Fibroblast of lung (primary cell): Measurements from ENCODE around the gene SLC22A23. TPM values are rescaled to one million over a fixed set of nuclear protein-coding genes. Genes with fewer than 3 reads are reported as not detected.

Source experiments
- DNase-seq, 2 donors: peaks; one replicate each; pipeline versions ENCODE4 v3.0.0 to v3.0.0-alpha.2; 2010; ENCODE audit warnings: low read depth in 2 of 2
- H2AFZ ChIP-seq: 2 replicates; pipeline ENCODE4 v1.5.1; 2012; ENCODE audit warnings: low read length, control low read depth, inconsistent platforms
- H3K27ac ChIP-seq: 2 replicates; pipeline ENCODE4 v1.5.1; 2011; ENCODE audit warnings: low read length, control low read depth; ENCODE audit not compliant: insufficient read depth
- H3K27me3 ChIP-seq: 2 replicates; pipeline ENCODE4 v1.5.1; 2011; ENCODE audit warnings: mild to moderate bottlenecking, low read length; ENCODE audit not compliant: control insufficient read depth, insufficient read depth
- H3K36me3 ChIP-seq: 2 replicates; pipeline ENCODE4 v1.5.1; 2011; ENCODE audit warnings: low read length; ENCODE audit not compliant: control insufficient read depth, insufficient read depth
- H3K4me1 ChIP-seq: 2 replicates; pipeline ENCODE4 v1.5.1; 2011; ENCODE audit warnings: low read length; ENCODE audit not compliant: control insufficient read depth, insufficient read depth; ENCODE audit errors: extremely low read depth
- H3K4me2 ChIP-seq: 2 replicates; pipeline ENCODE4 v1.5.1; 2011; ENCODE audit warnings: low read length, control low read depth; ENCODE audit not compliant: insufficient read depth; ENCODE audit errors: extremely low read depth
- H3K4me3 ChIP-seq, 4 experiments: fragments of 200-600 bp in 1 of 4; sonication (generic) in 1 of 4; replicated peaks in 1 of 4; 2 replicates each; pipeline ENCODE4 v1.5.1; 2011 to 2016; ENCODE audit warnings: low read length in 4 of 4, low read depth in 3 of 4, mild to moderate bottlenecking in 3 of 4, control low read depth in 2 of 4, inconsistent platforms in 1 of 4, mixed read lengths in 1 of 4; ENCODE audit not compliant: insufficient read depth in 1 of 4; ENCODE audit errors: control extremely low read depth in 1 of 4
- H3K79me2 ChIP-seq: 2 replicates; pipeline ENCODE4 v1.5.1; 2012; ENCODE audit warnings: mild to moderate bottlenecking, low read length, inconsistent platforms; ENCODE audit not compliant: control insufficient read depth, insufficient read depth
- H3K9ac ChIP-seq: 2 replicates; pipeline ENCODE4 v1.5.1; 2011; ENCODE audit warnings: mild to moderate bottlenecking, low read length, control low read depth; ENCODE audit not compliant: insufficient read depth
- H3K9me3 ChIP-seq: 2 replicates; pipeline ENCODE4 v1.5.1; 2012; ENCODE audit warnings: low read depth, low read length; ENCODE audit not compliant: control insufficient read depth, insufficient read depth
- H4K20me1 ChIP-seq: 2 replicates; pipeline ENCODE4 v1.5.1; 2011; ENCODE audit warnings: low read length; ENCODE audit not compliant: control insufficient read depth, insufficient read depth; ENCODE audit errors: extremely low read depth
- CTCF ChIP-seq, 2 donors: IDR thresholded peaks in 1 of 2; conservative IDR thresholded peaks in 1 of 2; 1 replicate in 1 of 2; 2 replicates in 1 of 2; pipeline ENCODE4 v1.5.1; 2011 to 2012; ENCODE audit warnings: low read length in 2 of 2, control low read depth in 1 of 2, inconsistent platforms in 1 of 2, low read depth in 1 of 2, mild to moderate bottlenecking in 1 of 2
- EZH2 ChIP-seq: IDR thresholded peaks from 2 replicates; pipeline ENCODE4 v1.5.1; 2012; ENCODE audit warnings: low read length, control low read depth, mild to moderate bottlenecking; ENCODE audit errors: missing control alignments
- polyA plus RNA-seq, 2 donors: library from polyadenylated mRNA; depleted of rRNA in 1 of 2; stranded (reverse) in 1 of 2; unstranded in 1 of 2; fragments of >200 nt; gene quantifications; 2 replicates each; pipeline ENCODE4 v1.2.1, GENCODE V29; 2011 to 2012; ENCODE audit warnings: missing spikeins in 1 of 2
- total RNA-seq: library from RNA; depleted of rRNA; stranded (reverse); fragments of >200 nt; gene quantifications from 2 replicates; pipeline ENCODE4 v1.2.1, GENCODE V29; 2014

The SLC22A23 gene
- total and polyA plus RNA-seq, 2 donors (not counting 1 experiment from before 2014, with no cell fraction given) = 0.37 to 3.0 TPM

GRCh38 chr6:3314621-3315467, 142.0 kb downstream of the SLC22A23 start:
- no peak overlapping the region for H3K27ac ChIP-seq
- no peaks in the 10 kb centered on the region for H3K79me2 ChIP-seq
- H2AFZ ChIP-seq = no peak overlapping the region
- no peaks in the 10 kb centered on the region for H3K4me1 ChIP-seq
- DNase-seq = no peak
- TF ChIP-seq CTCF (conservative IDR thresholded peaks at IDR 0.05 in 1 of 2, IDR thresholded peaks at IDR 0.05 in 1 of 2; ENCODE audit: low read depth in 1 of 2, low read length in 2 of 2) = no peak
- no peak for TF ChIP-seq EZH2
- no peak overlapping the region for H3K9ac ChIP-seq
- no peak overlapping the region for H3K4me2 ChIP-seq
- no peaks in the 10 kb centered on the region for H3K9me3 ChIP-seq
- no peaks in the 10 kb centered on the region for H4K20me1 ChIP-seq
- no peak overlapping the region for H3K4me3 ChIP-seq
- H3K27me3 ChIP-seq = peaks cover 24% of the 10 kb centered on the region
- H3K36me3 ChIP-seq = no peaks in the 10 kb centered on the region

GRCh38 chr6:3314176-3314575, 142.7 kb downstream of the SLC22A23 start:
- DNase-seq = no peak
- no peak overlapping the region for H3K4me3 ChIP-seq

More at GRCh38 chr6:3314176-3314575, 142.7 kb downstream of the SLC22A23 start:
- Histone ChIP-seq H2AFZ (no peak overlapping the region), H3K4me1 (no peaks in the 10 kb centered on the region), H3K27me3 (peaks cover 23% of the 10 kb centered on the region), H3K79me2 (no peaks in the 10 kb centered on the region), H4K20me1 (no peaks in the 10 kb centered on the region), H3K9me3 (no peaks in the 10 kb centered on the region), H3K27ac (no peak overlapping the region), H3K36me3 (no peaks in the 10 kb centered on the region), H3K4me2 (no peak overlapping the region), H3K9ac (no peak overlapping the region)
- no peak for TF ChIP-seq CTCF (conservative IDR thresholded peaks at IDR 0.05 in 1 of 2, IDR thresholded peaks at IDR 0.05 in 1 of 2; ENCODE audit: low read depth in 1 of 2, low read length in 2 of 2)
- TF ChIP-seq EZH2 = no peak
